Uterus (tissue), 4 donors: Measurements from ENCODE around the gene KCTD11. TPM values are rescaled to one million over a fixed set of nuclear protein-coding genes. Genes with fewer than 3 reads are reported as not detected.
A peak's percentile ranks its signal among the peaks of the same experiment; 100 is the strongest.

Source experiments
- DNase-seq, 2 donors: peaks; one replicate each; pipeline ENCODE4 v3.0.0-alpha.2; 2019 to 2020
- H3K27ac ChIP-seq, 2 donors: fragments of 200-600 bp; sonication (generic); 1 replicate in 1 of 2; 2 replicates in 1 of 2; pipeline ENCODE4 v1.5.1; 2016 to 2018
- H3K27me3 ChIP-seq, 2 donors: fragments of 200-600 bp; sonication (generic); one replicate each; pipeline ENCODE4 v1.5.1; 2018 to 2019; ENCODE audit warnings: control low read depth in 1 of 2
- H3K36me3 ChIP-seq, 2 donors: fragments of 200-600 bp; sonication (generic); one replicate each; pipeline ENCODE4 v1.5.1; 2019; ENCODE audit warnings: control low read depth in 1 of 2
- H3K4me1 ChIP-seq, 2 donors: fragments of 200-600 bp; sonication (generic); one replicate each; pipeline ENCODE4 v1.5.1; 2018 to 2019; ENCODE audit warnings: control low read depth in 1 of 2
- H3K4me3 ChIP-seq, 2 donors: fragments of 200-600 bp; sonication (generic); 1 replicate in 1 of 2; 2 replicates in 1 of 2; pipeline ENCODE4 v1.5.1; 2018 to 2019; ENCODE audit warnings: mild to moderate bottlenecking in 1 of 2
- H3K9me3 ChIP-seq, 2 donors: fragments of 200-600 bp; sonication (generic); one replicate each; pipeline ENCODE4 v1.5.1; 2019; ENCODE audit warnings: control low read depth in 1 of 2
- POLR2A ChIP-seq, 2 donors: fragments of 450-650 bp; IDR thresholded peaks; one replicate each; pipeline ENCODE4 v1.6.1; 2016; ENCODE audit warnings: antibody characterized with exemption in 2 of 2, mild to moderate bottlenecking in 1 of 2, moderate library complexity in 1 of 2
- intact Hi-C: fragments of 100-400 bp; cut with DNase I; formaldehyde crosslinking; loops from one replicate; pipeline ENCODE4 v1.15.1; 2023; ENCODE audit warnings: low total_unique reads
- total RNA-seq, 4 donors: library from RNA; depleted of rRNA in 3 of 4; stranded (reverse); fragments of >200 nt in 3 of 4; gene quantifications; one replicate each; pipeline versions ENCODE4 v1.1.0 to v1.2.4, GENCODE V29; 2014 to 2023
- TF ChIP-seq, protein P1 (sequence below), 4 experiments: fragments of 200-600 bp in 2 of 4; fragments of 450-650 bp in 2 of 4; sonication (generic) in 2 of 4; IDR thresholded peaks; one replicate each; pipeline ENCODE4 v1.5.1; 2016 to 2019; ENCODE audit warnings: antibody characterized with exemption in 4 of 4, mild to moderate bottlenecking in 2 of 4, moderate library complexity in 1 of 4
- donor health status: DM: yes; HTN: yes; CAD: no.

The KCTD11 gene
- total RNA-seq, 4 donors from 2014 or later: 2.6 to 14.7 (median 7.2) TPM

DNA sequence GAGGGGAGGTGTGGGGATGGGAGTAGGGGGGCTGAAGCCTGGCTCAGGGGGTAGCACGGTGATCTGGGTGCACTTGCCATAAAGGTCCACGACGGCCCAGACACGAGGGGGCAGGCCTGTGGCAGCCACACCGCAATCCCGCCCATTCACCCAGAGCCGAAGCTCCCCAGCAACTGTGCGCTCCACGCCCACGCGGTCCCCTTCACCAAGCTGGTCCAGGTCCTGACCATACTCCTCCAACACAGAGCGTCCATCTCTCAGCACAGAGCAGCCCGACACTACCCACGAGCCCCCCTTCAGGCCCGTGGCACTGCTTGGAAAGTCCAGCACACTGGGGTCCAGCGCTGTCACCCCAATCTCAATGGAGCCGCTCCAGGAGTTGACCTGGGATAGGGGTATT is 24.5 kb upstream of the KCTD11 start:
- H3K27me3 ChIP-seq: no peaks in the 10 kb centered on the region
- H3K4me3 ChIP-seq: no peak overlapping the region
- TF ChIP-seq, protein P1, sequence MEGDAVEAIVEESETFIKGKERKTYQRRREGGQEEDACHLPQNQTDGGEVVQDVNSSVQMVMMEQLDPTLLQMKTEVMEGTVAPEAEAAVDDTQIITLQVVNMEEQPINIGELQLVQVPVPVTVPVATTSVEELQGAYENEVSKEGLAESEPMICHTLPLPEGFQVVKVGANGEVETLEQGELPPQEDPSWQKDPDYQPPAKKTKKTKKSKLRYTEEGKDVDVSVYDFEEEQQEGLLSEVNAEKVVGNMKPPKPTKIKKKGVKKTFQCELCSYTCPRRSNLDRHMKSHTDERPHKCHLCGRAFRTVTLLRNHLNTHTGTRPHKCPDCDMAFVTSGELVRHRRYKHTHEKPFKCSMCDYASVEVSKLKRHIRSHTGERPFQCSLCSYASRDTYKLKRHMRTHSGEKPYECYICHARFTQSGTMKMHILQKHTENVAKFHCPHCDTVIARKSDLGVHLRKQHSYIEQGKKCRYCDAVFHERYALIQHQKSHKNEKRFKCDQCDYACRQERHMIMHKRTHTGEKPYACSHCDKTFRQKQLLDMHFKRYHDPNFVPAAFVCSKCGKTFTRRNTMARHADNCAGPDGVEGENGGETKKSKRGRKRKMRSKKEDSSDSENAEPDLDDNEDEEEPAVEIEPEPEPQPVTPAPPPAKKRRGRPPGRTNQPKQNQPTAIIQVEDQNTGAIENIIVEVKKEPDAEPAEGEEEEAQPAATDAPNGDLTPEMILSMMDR (IDR thresholded peaks at IDR 0.05): no peak
- no peak for TF ChIP-seq POLR2A (IDR thresholded peaks at IDR 0.05)
- intact Hi-C loops: no loop called here
- H3K9me3 ChIP-seq: no peaks in the 10 kb centered on the region
- no peak overlapping the region for H3K27ac ChIP-seq
- no peak for DNase-seq
- no peaks in the 10 kb centered on the region for H3K36me3 ChIP-seq
- no peaks in the 10 kb centered on the region for H3K4me1 ChIP-seq

DNA sequence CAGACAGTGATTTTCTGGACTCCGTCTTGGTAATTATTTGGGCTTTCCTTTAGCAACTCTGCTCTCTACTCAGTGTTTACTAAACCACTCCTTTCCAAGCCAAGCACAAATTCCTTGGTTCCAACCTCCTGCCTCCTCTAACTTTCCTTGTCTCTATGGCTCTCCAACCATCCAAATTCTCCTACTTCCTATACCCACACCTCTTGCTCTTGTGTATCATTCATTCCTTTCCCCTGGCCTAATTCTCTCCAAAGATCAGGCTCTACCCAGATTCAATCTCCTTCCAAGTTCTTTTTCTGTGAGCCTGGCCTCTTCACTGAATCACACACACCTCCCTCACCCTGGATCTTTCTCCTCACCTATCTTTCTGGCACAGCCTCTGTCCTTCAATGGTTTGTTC is 24.0 kb upstream of the KCTD11 start:
- no peaks in the 10 kb centered on the region for H3K36me3 ChIP-seq
- no peaks in the 10 kb centered on the region for H3K4me1 ChIP-seq
- no peak for DNase-seq
- TF ChIP-seq POLR2A (IDR thresholded peaks at IDR 0.05): no peak
- TF ChIP-seq, protein P1 (IDR thresholded peaks at IDR 0.05): no peak
- no peaks in the 10 kb centered on the region for H3K27me3 ChIP-seq
- H3K4me3 ChIP-seq: no peak overlapping the region
- intact Hi-C loops: no loop called here
- H3K27ac ChIP-seq: no peak overlapping the region
- no peaks in the 10 kb centered on the region for H3K9me3 ChIP-seq

DNA sequence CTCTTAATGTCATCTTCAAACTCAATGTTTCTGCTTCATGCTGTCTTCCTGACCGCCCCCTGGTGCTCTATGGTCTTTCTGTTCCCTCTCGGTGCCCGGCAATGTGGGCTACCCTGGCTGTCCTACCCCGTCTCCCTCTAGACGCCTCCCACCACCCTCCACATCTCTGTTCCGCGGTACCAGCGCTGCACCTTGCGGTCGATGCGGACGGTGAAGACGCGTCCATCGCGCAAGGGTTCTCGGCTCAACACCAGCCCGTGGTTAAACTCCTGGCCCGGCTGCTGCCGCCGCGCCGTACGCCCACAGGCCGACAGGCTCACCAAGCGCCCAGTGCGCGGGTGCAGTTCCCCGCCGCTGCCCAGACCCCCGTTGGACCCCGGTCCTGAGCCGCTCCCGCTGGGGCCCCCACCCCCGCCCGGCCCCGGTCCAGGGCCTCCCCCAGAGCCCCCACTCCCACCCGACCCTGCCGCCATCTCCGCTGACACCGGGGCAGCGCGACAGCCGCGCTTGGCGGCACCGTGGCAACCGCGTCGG is 23.1 kb upstream of the KCTD11 start, which contains the start of gene NEURL4:
TSS of gene NEURL4 (minus strand) at position 496 of the 534 bp plus-strand sequence. CDS start at position 473, 23 bp downstream.
- Histone ChIP-seq H3K4me1 (no peaks in the 10 kb centered on the region), H3K27ac (peak within 1 kb of the TSS; percentile 88 to 95), H3K4me3 (peak within 1 kb of the TSS; percentile 57 to 65), H3K9me3 (no peaks in the 10 kb centered on the region), H3K36me3 (no peaks in the 10 kb centered on the region), H3K27me3 (no peaks in the 10 kb centered on the region)
- intact Hi-C loops: no loop called here
- DNase-seq: no peak
- TF ChIP-seq, protein P1 (IDR thresholded peaks at IDR 0.05): no peak
- no peak for TF ChIP-seq POLR2A (IDR thresholded peaks at IDR 0.05)

DNA sequence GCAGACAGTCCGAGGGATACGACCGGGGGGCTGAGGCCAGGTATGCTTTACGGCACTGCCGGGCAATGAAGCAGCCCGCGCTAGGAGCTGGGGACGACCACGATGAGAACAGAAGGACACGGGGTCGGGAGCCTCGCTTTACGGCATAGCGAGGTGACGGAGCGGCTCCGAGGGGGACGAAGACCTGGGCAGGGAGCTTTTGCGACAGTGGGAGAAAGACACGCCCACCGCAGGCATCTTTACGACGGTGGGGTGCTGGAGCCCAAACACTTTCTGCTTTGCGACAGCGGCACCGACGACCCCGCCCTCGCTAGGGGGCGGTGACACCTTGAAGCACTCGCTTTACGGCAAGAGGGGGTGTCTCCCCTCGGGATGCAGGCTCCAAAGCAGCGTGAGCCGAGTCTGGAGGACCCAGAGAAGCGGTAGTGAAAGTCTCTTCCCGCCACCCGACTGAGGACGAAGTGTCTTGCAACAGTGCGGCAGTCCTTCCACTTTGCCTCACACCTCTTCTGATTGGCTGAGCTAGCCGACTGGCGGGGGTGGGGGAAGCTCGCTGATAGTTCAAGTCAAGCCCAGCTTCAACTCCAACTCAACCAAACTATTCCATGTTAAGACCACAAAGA is 22.5 kb upstream of the KCTD11 start:
- Histone ChIP-seq H3K27me3 (no peaks in the 10 kb centered on the region), H3K9me3 (no peaks in the 10 kb centered on the region), H3K4me1 (no peaks in the 10 kb centered on the region), H3K36me3 (no peaks in the 10 kb centered on the region), H3K27ac (peak overlapping the region; percentile 88 to 95), H3K4me3 (peak overlapping the region; percentile 57 to 65)
- TF ChIP-seq, protein P1 (IDR thresholded peaks at IDR 0.05): peak in 2 of 4 experiments; percentile 7 to 14
- TF ChIP-seq POLR2A (IDR thresholded peaks at IDR 0.05): peak; percentile 62 to 91
- intact Hi-C loops: no loop called here
- DNase-seq: peak; percentile 99

DNA sequence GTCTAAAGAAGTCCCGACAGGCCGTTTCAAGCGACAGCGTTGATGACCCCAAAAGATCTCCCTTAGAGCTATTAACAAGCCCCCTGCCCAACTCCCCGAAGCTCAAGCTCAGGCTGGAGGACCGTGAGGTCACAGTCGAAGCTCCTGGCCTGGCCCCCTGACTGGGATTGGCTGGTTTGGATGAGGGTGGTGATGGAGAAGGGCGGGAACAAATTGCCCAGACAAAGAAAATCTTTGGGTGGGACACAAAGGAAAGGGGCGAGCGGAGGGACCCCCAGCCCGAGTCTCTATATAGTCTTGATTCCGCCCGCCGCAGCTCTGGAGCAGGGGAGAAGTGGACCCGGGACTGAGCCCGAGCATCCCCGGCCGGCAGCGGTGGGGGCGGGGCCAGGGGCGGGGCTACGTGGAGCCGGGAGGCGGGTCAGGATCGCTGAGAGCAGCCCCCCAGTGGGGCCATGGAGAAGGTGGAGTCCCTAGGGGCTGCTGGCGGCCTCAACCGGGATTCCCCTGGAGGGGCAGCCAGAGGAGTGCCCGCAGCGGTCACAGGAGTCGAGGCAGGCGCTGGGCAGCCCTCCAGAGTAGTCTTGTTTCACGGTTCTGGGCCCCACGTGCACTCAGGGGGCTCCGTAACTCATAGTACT is 21.8 kb upstream of the KCTD11 start:
- H3K27ac ChIP-seq: peak overlapping the region; percentile 88 to 95
- peak; percentile 80 to 81 for DNase-seq
- no peaks in the 10 kb centered on the region for H3K4me1 ChIP-seq
- no peaks in the 10 kb centered on the region for H3K36me3 ChIP-seq
- peak overlapping the region; percentile 57 to 65 for H3K4me3 ChIP-seq
- H3K9me3 ChIP-seq: no peaks in the 10 kb centered on the region
- no peaks in the 10 kb centered on the region for H3K27me3 ChIP-seq
- TF ChIP-seq POLR2A (IDR thresholded peaks at IDR 0.05): no peak
- intact Hi-C loops: no loop called here
